PC-9 (cell line): Measurements from ENCODE around the gene HECTD1.

ENCODE experiments used
- EZH2 ChIP-seq: fragments of 200-600 bp; sonication (generic); IDR thresholded peaks from 2 replicates; pipeline ENCODE4 v1.8.0; 2017; ENCODE audit warnings: antibody characterized with exemption, low read depth
- TF ChIP-seq, protein P1 (sequence below): fragments of 200-600 bp; sonication (generic); conservative IDR thresholded peaks from 2 replicates; pipeline ENCODE4 v1.6.1; 2017; ENCODE audit warnings: mixed run types, antibody characterized with exemption, mild to moderate bottlenecking, moderate library complexity

DNA sequence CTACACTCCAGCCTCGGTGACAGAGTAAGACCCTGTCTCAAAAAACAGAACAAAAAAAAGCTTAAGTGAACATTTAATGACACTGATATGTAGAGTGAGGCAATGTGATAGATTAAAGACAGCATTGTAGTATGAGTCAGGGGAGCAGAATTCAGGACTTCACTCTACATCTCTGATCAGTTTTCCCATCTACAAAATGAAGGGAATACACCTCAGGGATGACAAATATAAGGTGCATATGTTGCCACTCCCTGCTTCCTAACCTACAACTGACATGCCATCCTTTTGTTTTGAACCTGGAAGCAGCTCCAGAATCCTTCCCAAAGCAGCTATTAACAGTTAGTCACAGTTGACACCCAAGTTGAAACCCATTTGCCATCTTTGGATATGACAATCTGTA is 150.6 kb downstream of the HECTD1 start:
- TF ChIP-seq, protein P1, sequence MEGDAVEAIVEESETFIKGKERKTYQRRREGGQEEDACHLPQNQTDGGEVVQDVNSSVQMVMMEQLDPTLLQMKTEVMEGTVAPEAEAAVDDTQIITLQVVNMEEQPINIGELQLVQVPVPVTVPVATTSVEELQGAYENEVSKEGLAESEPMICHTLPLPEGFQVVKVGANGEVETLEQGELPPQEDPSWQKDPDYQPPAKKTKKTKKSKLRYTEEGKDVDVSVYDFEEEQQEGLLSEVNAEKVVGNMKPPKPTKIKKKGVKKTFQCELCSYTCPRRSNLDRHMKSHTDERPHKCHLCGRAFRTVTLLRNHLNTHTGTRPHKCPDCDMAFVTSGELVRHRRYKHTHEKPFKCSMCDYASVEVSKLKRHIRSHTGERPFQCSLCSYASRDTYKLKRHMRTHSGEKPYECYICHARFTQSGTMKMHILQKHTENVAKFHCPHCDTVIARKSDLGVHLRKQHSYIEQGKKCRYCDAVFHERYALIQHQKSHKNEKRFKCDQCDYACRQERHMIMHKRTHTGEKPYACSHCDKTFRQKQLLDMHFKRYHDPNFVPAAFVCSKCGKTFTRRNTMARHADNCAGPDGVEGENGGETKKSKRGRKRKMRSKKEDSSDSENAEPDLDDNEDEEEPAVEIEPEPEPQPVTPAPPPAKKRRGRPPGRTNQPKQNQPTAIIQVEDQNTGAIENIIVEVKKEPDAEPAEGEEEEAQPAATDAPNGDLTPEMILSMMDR = no peak
- no peak for TF ChIP-seq EZH2
